ENCODE measurements around the gene INSR. TPM values are rescaled to one million over a fixed set of nuclear protein-coding genes. Genes with fewer than 3 reads are reported as not detected.

Gene INSR
- total RNA-seq, 1 donor from 2014 or later: 44.7 TPM

DNA sequence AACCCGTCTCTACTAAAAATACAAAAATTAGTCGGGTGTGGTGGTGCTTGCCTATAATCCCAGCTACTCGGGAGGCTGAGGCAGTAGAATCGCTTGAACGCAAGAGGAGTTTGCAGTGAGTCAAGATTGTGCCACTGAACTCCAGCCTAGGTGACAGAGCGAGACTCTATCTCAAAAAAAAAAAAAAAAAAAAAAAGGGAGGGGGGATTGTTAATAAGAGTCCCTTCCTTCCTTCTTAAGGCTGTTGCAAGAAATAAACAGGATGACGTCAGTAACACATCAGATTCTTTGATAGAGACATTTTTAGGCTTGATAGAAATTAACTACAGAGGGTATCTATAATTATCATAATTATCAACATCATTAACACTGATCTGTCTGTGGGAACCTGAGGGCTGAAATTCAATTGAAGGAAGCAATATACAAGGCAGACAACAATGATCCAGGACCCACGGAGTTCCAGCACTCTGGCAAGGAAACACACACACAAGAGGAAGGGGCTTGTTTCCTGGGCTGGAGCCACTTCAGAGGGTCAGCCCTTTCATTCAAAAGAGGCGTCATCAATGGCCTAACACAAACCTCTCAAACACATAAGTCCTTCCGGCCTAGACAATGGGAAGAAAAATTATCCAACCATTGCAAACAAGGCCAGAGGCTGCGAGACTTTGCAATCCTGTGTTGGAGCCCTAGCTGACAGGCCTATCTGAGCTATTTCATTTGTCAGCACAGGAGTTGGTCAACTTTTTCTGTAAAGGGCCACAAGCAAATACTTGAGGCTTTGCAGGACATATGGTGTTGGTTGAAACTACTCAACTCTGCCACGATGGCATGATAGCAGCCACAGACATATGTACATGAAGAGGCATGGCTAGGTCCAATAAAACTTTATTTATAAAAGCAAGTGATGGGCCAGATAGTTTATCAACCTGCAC is 105.2 kb downstream of the INSR start:
- H3K4me1 Mint-ChIP-seq: no peaks in the 10 kb centered on the region
- no peaks in the 10 kb centered on the region for H3K9me3 Mint-ChIP-seq
- H3K27ac Mint-ChIP-seq: no peak overlapping the region
- no peak for DNase-seq (ENCODE audit: low spot score in 2 of 2, unreplicated experiment in 2 of 2)
- no peak overlapping the region for H3K4me3 Mint-ChIP-seq
- no peaks in the 10 kb centered on the region for H3K27me3 Mint-ChIP-seq (ENCODE audit: low read depth)
- H3K36me3 Mint-ChIP-seq: no peaks in the 10 kb centered on the region
- TF ChIP-seq, protein P1, sequence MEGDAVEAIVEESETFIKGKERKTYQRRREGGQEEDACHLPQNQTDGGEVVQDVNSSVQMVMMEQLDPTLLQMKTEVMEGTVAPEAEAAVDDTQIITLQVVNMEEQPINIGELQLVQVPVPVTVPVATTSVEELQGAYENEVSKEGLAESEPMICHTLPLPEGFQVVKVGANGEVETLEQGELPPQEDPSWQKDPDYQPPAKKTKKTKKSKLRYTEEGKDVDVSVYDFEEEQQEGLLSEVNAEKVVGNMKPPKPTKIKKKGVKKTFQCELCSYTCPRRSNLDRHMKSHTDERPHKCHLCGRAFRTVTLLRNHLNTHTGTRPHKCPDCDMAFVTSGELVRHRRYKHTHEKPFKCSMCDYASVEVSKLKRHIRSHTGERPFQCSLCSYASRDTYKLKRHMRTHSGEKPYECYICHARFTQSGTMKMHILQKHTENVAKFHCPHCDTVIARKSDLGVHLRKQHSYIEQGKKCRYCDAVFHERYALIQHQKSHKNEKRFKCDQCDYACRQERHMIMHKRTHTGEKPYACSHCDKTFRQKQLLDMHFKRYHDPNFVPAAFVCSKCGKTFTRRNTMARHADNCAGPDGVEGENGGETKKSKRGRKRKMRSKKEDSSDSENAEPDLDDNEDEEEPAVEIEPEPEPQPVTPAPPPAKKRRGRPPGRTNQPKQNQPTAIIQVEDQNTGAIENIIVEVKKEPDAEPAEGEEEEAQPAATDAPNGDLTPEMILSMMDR (IDR thresholded peaks at IDR 0.05; ENCODE audit: unreplicated experiment): no peak

DNA sequence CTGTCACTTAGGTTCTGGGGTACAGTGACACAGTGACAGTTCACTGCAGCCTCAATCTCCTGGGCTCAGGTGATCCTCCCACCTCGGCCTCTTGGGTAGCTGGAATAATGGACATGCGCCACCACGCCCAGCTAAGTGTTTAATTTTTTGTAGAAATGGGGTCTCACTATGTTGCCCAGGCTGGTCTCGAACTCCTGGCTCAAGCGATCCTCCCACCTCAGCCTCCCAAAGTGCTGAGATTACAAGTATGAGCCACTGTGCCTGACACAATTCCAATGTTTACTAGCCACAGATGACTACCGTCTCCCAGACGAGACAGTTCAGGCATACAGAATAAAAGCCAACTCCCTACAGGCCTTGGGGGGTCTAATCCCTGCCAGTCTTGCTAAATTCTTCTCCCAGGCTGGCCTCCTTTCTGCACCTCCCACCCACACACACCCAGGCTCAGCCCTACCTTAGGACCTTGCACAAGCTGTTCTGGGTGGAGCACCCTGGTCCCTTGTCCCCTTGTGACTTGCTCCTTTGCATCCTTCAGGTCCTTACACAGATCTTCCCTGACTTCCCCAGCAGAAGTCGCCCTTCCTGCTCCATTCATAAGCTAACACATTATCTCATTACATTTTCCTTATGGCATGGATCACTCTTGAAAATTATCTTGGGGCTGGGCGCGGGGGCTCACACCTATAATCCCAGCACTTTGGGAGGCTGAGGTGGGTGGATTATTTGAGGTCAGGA is 106.4 kb downstream of the INSR start:
- Mint-ChIP-seq H3K4me3 (no peak overlapping the region), H3K27ac (peak overlapping the region; percentile 1), H3K36me3 (no peaks in the 10 kb centered on the region), H3K4me1 (peaks cover 6% of the 10 kb centered on the region), H3K9me3 (no peaks in the 10 kb centered on the region), H3K27me3 (ENCODE audit: low read depth) (no peaks in the 10 kb centered on the region)
- TF ChIP-seq, protein P1 (IDR thresholded peaks at IDR 0.05; ENCODE audit: unreplicated experiment): no peak
- DNase-seq (ENCODE audit: low spot score in 2 of 2, unreplicated experiment in 2 of 2): no peak

GRCh38 chr19:7182489-7182888 is 111.7 kb downstream of the INSR start:
- no peaks in the 10 kb centered on the region for H3K27me3 Mint-ChIP-seq (ENCODE audit: low read depth)
- no peak overlapping the region for H3K4me3 Mint-ChIP-seq
- TF ChIP-seq, protein P1 (IDR thresholded peaks at IDR 0.05; ENCODE audit: unreplicated experiment): no peak
- H3K9me3 Mint-ChIP-seq: peaks cover 5% of the 10 kb centered on the region
- peaks cover 9% of the 10 kb centered on the region for H3K36me3 Mint-ChIP-seq
- no peak overlapping the region for H3K27ac Mint-ChIP-seq
- DNase-seq (ENCODE audit: low spot score in 2 of 2, unreplicated experiment in 2 of 2): no peak
- H3K4me1 Mint-ChIP-seq: peaks cover 17% of the 10 kb centered on the region

- TF ChIP-seq, protein P1 (IDR thresholded peaks at IDR 0.05; ENCODE audit: unreplicated experiment): no peak
- DNase-seq (ENCODE audit: low spot score in 2 of 2, unreplicated experiment in 2 of 2): no peak
- Mint-ChIP-seq H3K27ac (peak overlapping the region; percentile 55), H3K4me3 (no peak overlapping the region), H3K27me3 (ENCODE audit: low read depth) (no peaks in the 10 kb centered on the region), H3K9me3 (peaks cover 5% of the 10 kb centered on the region), H3K4me1 (peaks cover 17% of the 10 kb centered on the region), H3K36me3 (peaks cover 22% of the 10 kb centered on the region)
These were observed 114.3 kb downstream of the INSR start for GRCh38 chr19:7179917-7180306.

GRCh38 chr19:7177926-7178325 is 116.3 kb downstream of the INSR start:
- H3K36me3 Mint-ChIP-seq: peaks cover 26% of the 10 kb centered on the region
- TF ChIP-seq, protein P1 (IDR thresholded peaks at IDR 0.05; ENCODE audit: unreplicated experiment): no peak
- H3K4me3 Mint-ChIP-seq: no peak overlapping the region
- H3K9me3 Mint-ChIP-seq: peaks cover 5% of the 10 kb centered on the region
- peaks cover 12% of the 10 kb centered on the region for H3K4me1 Mint-ChIP-seq
- H3K27me3 Mint-ChIP-seq (ENCODE audit: low read depth): no peaks in the 10 kb centered on the region
- no peak overlapping the region for H3K27ac Mint-ChIP-seq
- no peak for DNase-seq (ENCODE audit: low spot score in 2 of 2, unreplicated experiment in 2 of 2)

All from mesothelial cell of epicardium (in vitro differentiated cells).